Measurements from ENCODE around the gene MDP1. TPM values are rescaled to one million over a fixed set of nuclear protein-coding genes. Genes with fewer than 3 reads are reported as not detected.

The MDP1 gene
- polyA plus RNA-seq, 1 of the 3 experiments (the other 2 are of a cell fraction), result 36.7 TPM

- no peaks in the 10 kb centered on the region for H3K9me3 ChIP-seq
- H3K36me3 ChIP-seq (replicated peaks in 1 of 2; ENCODE audit: control insufficient read depth in 1 of 2, insufficient read depth in 2 of 2, low read length in 1 of 2), result no peaks in the 10 kb centered on the region
- H3F3A ChIP-seq (replicated peaks; ENCODE audit: insufficient read depth), result no peaks in the 10 kb centered on the region
- no peak overlapping the region for H3K4me2 ChIP-seq
- no peak overlapping the region for H3K9ac ChIP-seq
- no peak for DNase-seq
- H3K9me2 ChIP-seq, result no peaks in the 10 kb centered on the region
- H3K27ac ChIP-seq (ENCODE audit: low read depth in 2 of 2, low read length in 1 of 2), result no peak overlapping the region
- no peaks in the 10 kb centered on the region for H3K79me2 ChIP-seq (ENCODE audit: insufficient read depth)
- H3K4me1 ChIP-seq (ENCODE audit: control insufficient read depth in 1 of 2, insufficient read depth in 2 of 2, low read depth in 1 of 2, low read length in 1 of 2), result no peaks in the 10 kb centered on the region
- ChIA-PET CTCF (interaction anchor here (1.5 to 3.9 kb wide), 3 partner anchors 48 to 116 kb away, joined by 7 to 20 read pairs (median 9); partner anchors contain the start of gene CIDEB), POLR2A (no interaction called here)
- H3K27me3 ChIP-seq (ENCODE audit: insufficient read depth), result no peaks in the 10 kb centered on the region
- no peaks in the 10 kb centered on the region for H4K20me1 ChIP-seq (ENCODE audit: insufficient read depth)
- H2AFZ ChIP-seq (ENCODE audit: low read depth), result no peak overlapping the region
- no peak overlapping the region for H3K4me3 ChIP-seq (ENCODE audit: low read depth in 2 of 2, low read length in 1 of 2)
- 61% methylated on average over 9 of the region's 13 CpGs for WGBS (ENCODE audit: low lambda C conversion rate)
- TF ChIP-seq IRF3 (IDR thresholded peaks at IDR 0.05; ENCODE audit: low read depth, low read length) (no peak), RAD21 (IDR thresholded peaks at IDR 0.05; ENCODE audit: low read length) (no peak), ELF1 (IDR thresholded peaks at IDR 0.05) (no peak), REST (IDR thresholded peaks at IDR 0.05; ENCODE audit: low read depth, low read length) (no peak), RCOR1 (IDR thresholded peaks at IDR 0.05; ENCODE audit: low read length) (no peak), MXI1 (IDR thresholded peaks at IDR 0.05; ENCODE audit: low read depth, low read length) (no peak), USF2 (IDR thresholded peaks at IDR 0.05; ENCODE audit: borderline replicate concordance, low read depth, low read length) (no peak), NFIC (IDR thresholded peaks at IDR 0.05; ENCODE audit: borderline replicate concordance) (no peak), POLR2AphosphoS5 (IDR thresholded peaks at IDR 0.05; ENCODE audit: low read depth, low read length) (no peak), SMC3 (IDR thresholded peaks at IDR 0.05; ENCODE audit: low read depth, low read length) (no peak), YY1 (IDR thresholded peaks at IDR 0.05; ENCODE audit: low read depth) (no peak), FOXJ3 (CRISPR knock-in tag; IDR thresholded peaks at IDR 0.05) (no peak), TCF12 (IDR thresholded peaks at IDR 0.05) (no peak)
Measured at GRCh38 chr14:24249230-24250021, 33.6 kb upstream of the MDP1 start.

Measured in SK-N-SH (cell line).